Stimulated activated CD8-positive, alpha-beta memory T cell treated with anti-CD3 and anti-CD28 coated beads, Interleukin-12 subunit alpha, Interleukin-12 subunit beta, amount 100 ng/mL, for 24 hours (primary cell): Measurements from ENCODE around the gene TAMALIN.

ENCODE experiments used
- DNase-seq: peaks from one replicate; pipeline ENCODE4 v3.0.0-alpha.2; 2020; ENCODE audit errors: extremely low read depth

Gene TAMALIN

DNA sequence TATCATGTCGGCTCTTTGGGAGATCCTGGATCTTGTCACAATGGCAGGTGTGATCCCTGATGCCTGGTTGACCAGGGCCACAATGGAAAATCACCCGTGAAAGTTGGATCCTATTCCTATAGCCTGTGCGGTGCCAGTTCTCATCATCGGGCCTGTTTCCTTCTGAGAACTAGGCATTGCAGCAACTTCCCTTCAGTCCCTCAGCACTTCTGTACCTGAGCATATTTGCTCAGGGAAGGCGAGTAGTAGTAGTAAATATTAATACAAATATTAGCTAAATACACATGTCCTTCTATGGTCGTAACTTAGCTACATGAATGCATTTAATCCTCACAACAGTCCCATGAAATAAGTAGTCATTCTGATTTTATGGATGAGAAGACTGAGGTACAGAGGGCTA, 22.1 kb upstream of the TAMALIN start:
- no peak for DNase-seq

- no peak for DNase-seq
Observed at GRCh38 chr12:51985154-51985835, 21.5 kb upstream of the TAMALIN start.

DNA sequence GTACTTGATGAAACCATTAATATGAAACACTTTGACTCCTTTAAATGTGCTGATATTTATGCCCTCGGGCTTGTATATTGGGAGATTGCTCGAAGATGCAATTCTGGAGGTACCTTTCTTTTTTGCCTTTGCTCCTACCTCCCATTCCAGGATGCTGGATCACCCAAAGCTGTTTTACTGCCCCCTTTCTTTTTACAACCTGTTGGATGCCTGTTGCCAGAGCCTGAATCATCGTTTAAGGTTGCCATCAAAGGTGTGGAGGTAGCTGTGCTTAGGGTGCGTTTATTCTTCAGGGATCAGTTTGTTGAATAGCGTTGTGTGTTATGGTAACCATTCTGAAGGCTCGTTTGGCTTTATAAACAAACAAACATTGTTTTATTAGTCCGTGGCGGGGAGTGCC, 19.9 kb upstream of the TAMALIN start:
- no peak for DNase-seq

- DNase-seq = no peak
Observed at GRCh38 chr12:51992246-51992645, 14.5 kb upstream of the TAMALIN start.

DNA sequence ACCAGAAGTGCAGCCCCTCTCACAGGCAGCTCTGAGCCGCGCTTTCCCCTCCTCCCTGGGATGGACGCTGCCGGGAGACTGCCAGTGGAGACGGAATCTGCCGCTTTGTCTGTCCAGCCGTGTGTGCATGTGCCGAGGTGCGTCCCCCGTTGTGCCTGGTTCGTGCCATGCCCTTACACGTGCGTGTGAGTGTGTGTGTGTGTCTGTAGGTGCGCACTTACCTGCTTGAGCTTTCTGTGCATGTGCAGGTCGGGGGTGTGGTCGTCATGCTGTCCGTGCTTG, 12.3 kb upstream of the TAMALIN start:
- DNase-seq = no peak

GRCh38 chr12:51994959-51995358, 11.8 kb upstream of the TAMALIN start:
- DNase-seq = no peak

GRCh38 chr12:51997136-51997535, 9.6 kb upstream of the TAMALIN start:
- no peak for DNase-seq

GRCh38 chr12:52003016-52003550, 3.7 kb upstream of the TAMALIN start:
- DNase-seq = no peak

DNA sequence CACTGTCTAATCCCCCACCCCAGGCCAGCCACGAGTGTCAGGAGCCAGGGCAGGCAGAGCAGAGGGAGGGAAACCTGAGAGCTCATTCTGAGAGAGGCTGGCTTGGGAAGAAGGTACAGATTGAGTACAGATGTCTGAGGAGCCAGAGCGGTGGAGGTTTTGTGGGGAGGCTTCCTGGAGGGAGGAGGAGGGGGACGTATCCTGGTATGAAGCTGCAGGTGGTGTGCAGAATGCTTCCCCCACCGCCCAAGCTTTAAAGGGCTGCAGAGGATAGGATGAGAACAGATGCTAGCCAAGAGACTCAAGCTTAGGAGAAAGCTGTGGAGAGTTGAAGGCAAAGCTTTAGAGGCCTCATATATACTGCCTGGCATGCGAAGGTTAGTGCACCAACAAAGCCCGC, 3.2 kb upstream of the TAMALIN start:
- DNase-seq = no peak

DNA sequence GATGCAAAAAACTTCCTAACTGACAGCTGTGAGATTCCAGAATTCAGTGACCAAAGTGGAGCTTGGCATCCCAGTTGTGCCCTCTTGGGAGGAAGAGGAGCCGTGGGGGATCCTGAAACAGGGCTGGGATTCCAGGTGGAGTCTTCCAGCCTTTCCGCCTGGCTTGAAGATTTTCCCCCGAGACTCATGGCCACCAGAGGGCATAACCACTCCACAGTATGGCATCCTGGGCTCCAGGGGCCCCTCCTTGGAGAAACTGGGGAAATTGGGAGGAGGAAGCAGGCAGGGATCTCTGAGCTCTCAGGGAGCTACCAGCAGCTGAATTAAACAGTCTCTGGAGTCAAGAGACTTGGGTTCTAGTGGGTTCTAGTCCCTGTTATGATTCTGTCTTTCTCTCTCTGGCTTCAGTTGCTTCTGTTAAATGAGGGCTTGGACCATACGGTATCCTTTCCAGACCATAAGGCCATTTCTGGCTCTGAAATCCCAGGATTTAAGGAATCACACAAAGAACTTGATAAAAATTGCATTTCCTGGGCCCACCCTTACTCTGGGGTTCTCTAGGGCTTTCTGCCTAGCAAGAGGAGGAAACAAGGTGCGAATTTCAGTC, 2.6 kb upstream of the TAMALIN start:
- no peak for DNase-seq

GRCh38 chr12:52005218-52005902, 1.4 kb upstream of the TAMALIN start:
- no peak for DNase-seq

DNA sequence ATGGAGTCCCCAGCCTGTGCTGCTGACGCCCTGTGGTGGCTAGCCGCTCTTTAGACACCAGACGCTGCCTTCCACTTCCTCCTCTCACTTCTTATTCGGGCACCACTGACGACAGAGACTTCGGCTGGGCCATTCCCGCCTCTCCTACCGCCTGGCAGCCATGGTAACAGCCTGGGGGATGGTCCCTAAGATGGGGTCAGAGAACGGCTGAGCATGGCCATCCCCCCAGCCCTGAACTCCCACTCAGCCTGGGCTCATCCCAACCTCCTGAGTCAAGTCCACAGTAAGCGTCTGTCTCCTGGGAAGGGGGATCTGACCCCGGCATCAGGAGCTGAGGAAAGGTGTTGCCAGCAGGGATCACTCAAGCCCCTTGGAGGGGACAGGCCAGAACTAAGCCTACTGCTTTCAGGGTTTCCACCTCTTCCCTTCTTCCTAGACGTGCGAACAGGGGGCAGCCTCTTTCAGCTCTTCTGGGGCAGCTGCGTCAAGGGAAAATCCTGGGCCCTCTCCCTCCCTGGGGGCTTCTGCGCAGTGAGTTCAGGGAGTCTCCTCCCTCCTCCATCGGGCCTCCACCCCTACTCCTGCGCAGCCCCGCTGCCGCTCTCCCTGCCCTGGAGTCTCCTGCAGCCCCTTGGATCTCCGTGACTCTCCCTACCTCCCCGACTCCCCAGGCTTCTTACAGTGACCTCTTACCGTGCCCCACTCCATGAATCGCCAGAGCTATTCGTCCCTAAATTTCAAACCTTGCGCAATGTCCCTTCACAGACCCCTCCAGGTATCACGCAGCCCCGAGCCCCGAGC, 643 bp upstream of the TAMALIN start:
- no peak for DNase-seq

DNA sequence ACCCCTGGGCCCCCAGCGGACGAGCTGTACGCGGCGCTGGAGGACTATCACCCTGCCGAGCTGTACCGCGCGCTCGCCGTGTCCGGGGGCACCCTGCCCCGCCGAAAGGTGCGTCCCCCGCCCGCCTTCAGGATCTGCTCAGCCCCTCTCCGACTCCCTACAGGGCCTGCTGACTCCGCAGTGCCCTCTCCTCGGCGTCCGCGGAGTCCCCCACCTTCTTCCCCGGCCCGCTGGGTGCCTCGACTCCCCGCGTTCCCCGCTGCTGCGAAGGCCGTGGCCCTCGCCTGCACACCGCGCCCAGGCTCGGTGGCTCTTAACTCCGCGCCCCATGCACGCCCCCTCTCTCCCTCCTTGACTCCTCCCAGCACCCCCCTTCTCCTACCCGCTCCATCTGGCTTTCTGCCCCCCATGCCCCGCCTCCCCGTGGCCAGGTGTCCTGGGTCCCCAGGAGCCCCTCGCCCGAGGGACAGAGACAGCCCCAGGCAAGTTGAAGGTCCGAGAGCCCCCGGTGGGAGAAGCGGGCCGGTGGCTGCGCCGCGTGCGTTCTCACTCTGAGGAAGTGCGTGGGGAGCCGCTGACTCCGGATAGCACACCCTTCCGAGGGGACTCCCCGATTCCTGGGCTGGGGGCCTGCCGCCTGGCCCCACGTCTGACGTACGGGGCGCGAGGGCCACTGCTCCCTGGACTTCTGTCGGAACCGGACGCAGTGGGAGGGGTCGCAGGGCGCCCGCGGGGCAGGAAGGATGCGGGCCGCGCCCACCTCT, 594 bp downstream of the TAMALIN start:
- no peak for DNase-seq

DNA sequence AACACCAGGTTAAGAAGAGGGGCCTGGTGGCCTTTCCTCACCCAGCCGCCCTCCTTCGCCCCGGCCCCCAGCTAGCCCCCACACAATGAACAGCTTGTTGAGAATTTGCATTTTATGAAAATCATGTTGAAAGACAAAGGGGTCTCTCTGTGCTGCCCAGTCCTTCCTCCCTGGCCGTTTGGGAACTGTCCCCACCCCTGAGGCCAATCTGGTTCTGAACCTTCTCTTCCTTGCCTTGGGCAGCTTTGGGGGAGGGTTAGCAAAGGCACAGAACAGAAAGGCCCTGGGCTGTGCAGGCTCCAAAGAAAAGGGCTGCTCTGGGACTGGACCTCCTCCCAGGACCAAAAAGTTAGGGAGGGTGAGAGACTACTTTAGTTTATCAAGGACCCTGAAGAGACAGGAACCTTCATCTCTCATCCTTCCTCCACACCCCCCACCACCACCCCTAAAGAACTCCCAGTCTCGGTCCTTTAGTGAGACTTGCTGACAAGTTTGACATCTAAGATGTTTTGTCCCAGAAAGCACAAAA, 1.3 kb downstream of the TAMALIN start:
- DNase-seq = no peak

DNA sequence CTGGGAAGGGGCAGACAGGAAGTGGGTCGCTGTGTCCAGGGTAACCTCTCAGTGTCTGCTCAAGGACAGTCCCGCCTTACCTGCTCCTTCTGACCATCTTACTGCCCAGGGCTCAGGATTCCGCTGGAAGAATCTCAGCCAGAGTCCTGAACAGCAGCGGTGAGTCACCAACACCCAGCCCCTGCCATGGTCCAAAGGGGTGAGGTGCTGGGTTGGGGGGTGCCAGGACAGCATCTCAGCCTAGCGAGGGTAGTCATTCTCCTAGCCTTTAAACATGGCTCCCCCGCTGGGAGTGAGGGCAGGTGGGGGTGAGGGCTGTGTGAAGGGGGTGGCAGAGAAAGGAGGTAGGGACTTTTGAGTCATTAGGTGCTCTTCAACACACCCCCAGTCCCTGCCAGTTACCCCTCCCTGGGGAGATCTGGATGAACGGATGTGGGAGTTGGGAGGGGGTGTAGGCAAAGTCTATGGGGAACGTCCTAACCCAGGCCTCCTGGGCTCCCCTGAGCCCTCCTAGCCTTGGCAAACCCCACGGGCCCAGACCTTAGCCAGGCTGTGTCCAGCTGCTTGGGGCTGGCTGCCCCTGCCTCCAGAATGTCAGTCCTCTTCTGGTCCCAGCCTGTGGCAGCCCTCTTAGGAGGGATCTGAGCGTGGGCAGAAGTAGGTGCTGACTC, 2.5 kb downstream of the TAMALIN start:
- no peak for DNase-seq

GRCh38 chr12:52010152-52010622, 3.4 kb downstream of the TAMALIN start:
- no peak for DNase-seq

DNA sequence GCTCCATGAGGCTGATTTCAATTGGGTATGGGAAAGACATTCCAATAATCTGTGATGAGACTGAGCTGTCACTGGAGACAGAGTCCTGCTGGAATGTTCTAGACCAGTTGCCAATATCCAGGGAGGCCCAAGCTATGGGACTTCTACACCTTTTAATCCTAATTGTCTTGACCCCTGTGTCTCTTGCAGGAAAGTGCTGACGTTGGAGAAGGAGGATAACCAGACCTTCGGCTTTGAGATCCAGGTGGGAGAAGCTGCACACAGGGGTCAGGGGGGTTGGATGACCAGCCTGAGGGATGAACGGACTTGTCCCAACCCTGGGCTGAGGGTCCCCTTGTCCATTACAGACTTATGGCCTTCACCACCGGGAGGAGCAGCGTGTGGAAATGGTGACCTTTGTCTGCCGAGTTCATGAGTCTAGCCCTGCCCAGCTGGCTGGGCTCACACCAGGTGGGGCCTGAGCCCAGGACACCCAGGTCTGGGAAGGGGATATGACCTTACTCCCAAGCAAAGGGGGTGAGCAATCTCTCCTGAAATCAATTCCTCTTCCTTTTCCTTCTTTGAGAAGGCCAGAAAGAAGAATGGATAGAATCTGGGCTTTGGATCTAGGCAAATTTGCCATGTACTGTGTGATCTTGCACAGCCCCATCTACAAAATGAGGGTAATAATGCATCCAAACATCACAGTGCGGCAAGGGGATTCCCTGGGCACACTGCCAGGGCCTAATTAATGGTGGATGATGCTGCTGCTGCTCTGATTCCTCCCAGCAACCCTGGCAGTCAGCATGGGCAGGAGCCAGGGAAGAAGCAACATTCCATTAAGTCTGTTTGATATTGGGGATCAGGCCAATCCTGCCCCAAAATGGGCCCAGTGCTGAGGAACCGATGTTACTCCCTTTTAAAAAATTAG, 4.2 kb downstream of the TAMALIN start:
- no peak for DNase-seq

GRCh38 chr12:52011602-52012214, 5.0 kb downstream of the TAMALIN start:
- DNase-seq = no peak

DNA sequence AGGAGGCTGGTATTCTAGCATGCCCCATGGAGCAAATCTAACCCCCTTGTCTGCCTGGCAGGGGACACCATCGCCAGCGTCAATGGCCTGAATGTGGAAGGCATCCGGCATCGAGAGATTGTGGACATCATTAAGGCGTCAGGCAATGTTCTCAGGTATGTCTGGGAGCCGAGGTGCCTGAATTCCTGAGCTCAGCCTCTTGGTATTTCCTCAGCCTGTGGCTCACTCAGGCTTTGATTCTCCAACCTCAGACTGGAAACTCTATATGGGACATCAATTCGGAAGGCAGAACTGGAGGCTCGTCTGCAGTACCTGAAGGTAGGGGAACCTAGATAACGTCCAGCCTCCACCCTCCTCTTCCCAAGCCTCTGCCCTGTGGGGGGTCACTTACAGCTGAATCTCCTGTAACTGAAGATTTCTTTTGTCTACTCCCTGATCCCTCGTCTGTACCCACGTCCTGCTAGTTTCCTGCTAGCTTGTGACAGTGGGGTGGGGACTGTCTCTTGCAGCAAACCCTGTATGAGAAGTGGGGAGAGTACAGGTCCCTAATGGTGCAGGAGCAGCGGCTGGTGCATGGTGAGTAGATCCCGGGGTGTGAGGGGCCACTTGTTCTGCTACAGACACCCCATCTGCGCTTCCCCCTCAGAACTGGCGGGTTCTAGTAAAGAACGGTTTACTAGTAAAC, 7.0 kb downstream of the TAMALIN start:
- DNase-seq = no peak
